Skeletal muscle tissue (tissue), 4 donors: ENCODE results near the gene FAT2. TPM values are rescaled to one million over a fixed set of nuclear protein-coding genes. Genes with fewer than 3 reads are reported as not detected.
"Not testable (repeated sequence)": the region's sequence is repeated elsewhere in the genome, so short reads cannot be mapped to it uniquely, and the experiment has no call there.

Experiments
- H3K27ac ChIP-seq: one replicate; pipeline ENCODE4 v1.7.0; 2013; ENCODE audit warnings: mild to moderate bottlenecking, low read depth, low read length, inconsistent platforms
- H3K27me3 ChIP-seq, 3 donors: one replicate each; pipeline ENCODE4 v1.7.0; 2013; ENCODE audit warnings: low read length in 3 of 3; ENCODE audit not compliant: control insufficient read depth in 3 of 3, insufficient read depth in 3 of 3
- H3K36me3 ChIP-seq, 3 donors: one replicate each; pipeline ENCODE4 v1.7.0; 2013; ENCODE audit warnings: low read length in 3 of 3; ENCODE audit not compliant: control insufficient read depth in 3 of 3, insufficient read depth in 3 of 3
- H3K4me1 ChIP-seq, 3 donors: one replicate each; pipeline ENCODE4 v1.7.0; 2013; ENCODE audit warnings: low read length in 3 of 3, mild to moderate bottlenecking in 3 of 3; ENCODE audit not compliant: control insufficient read depth in 3 of 3, insufficient read depth in 3 of 3
- H3K4me3 ChIP-seq, 3 donors: one replicate each; pipeline ENCODE4 v1.7.0; 2013; ENCODE audit warnings: low read length in 3 of 3
- H3K9ac ChIP-seq, 3 donors: one replicate each; pipeline ENCODE4 v1.7.0; 2013; ENCODE audit warnings: low read length in 3 of 3, mild to moderate bottlenecking in 3 of 3, moderate library complexity in 2 of 3, low read depth in 1 of 3
- H3K9me3 ChIP-seq, 3 donors: one replicate each; pipeline ENCODE4 v1.7.0; 2013; ENCODE audit warnings: low read length in 3 of 3; ENCODE audit not compliant: control insufficient read depth in 3 of 3
- total RNA-seq: library from RNA; depleted of rRNA; stranded (reverse); fragments of >200 nt; gene quantifications from one replicate; pipeline ENCODE4 v1.2.3, GENCODE V29; 2014
- donor health status: Osteomylitis.

FAT2 gene
- total RNA-seq, 1 donor from 2014 or later: under 0.01 TPM

DNA sequence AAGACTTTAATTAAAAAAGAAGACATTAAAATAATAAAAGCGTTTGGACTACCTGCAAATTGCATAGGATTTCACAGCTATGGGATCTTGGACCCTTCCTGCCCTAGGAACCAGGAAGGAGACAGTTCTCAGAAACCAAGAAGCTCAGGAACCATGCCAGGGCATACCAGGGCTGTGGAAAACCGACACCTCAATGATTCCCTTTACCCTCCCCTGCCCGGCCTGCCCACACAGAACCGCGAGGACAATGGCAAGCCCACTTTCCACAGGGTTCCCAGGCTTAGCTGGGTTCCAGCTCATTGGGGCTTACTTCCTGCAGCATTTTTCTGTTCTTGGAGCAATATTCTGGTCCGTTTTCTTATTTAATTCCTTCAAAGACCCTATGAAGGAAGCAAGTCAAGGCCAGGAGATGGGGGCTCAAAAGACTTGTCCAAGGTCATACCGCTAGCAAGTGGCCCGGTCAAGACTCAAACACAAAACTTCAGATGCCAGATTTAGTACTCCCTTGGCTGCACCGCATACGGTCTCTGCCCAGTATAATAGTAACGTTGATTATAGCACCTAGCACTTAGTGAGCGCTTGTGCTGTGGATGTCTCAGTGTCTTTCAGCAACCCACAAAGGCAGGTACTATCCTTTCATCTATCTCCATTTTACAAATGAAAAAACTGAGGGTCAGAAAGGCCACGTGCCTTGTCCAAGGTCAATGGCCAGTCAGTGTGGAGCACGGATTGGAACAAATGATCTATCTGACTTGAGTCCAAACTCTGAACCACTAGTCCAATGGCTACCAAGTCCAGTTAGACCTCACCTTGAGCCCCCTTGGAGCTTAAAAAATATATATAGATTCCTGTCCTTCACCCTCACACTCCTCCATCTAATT is 6.8 kb downstream of the FAT2 start:
- Histone ChIP-seq H3K4me1 (peaks cover 6 to 15% (median 15%) of the 10 kb centered on the region in 3 donors), H3K9me3 (no peaks in the 10 kb centered on the region), H3K4me3 (no peak overlapping the region), H3K9ac (no peak overlapping the region), H3K27ac (no peak overlapping the region), H3K36me3 (no peaks in the 10 kb centered on the region), H3K27me3 (no peaks in the 10 kb centered on the region)

DNA sequence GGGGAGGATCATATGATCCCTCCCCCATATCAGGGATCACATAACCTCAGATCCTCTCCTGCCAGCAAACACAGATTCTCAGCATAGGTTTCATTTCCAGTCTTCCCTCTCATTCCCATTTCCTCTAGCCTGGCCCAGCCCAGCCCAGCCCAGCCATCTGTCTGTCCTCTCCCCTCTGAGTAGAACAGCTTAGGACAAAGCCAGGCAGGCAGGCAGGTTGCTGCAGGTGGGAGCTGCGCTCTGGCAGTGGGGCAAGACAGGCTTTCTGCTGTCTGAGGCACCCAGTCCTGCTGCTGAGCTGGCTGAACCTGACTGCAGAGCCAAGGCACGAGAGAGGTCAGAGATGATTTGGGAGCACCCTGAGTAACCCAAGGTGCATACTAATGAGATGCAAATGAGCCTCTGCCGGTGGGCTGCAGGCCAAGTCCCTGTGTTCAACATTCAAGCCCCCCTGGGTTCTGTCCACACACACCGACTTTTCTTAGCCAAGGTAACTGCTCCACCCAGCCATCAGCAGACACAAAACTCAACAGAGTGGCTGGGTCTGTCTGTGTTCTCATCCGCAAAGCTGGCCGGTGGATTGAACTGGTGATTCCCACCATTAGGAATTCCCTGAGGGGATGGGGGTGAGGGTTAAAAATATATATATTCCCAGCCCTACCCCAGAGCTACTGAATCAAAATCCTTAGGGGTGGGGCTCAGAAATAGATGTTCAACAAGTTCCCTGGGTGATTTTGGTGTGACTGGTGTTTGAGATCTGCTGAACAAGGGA is 9.1 kb downstream of the FAT2 start:
- no peaks in the 10 kb centered on the region for H3K9me3 ChIP-seq
- no peak overlapping the region for H3K4me3 ChIP-seq
- no peaks in the 10 kb centered on the region for H3K27me3 ChIP-seq
- H3K27ac ChIP-seq: no peak overlapping the region
- peak overlapping the region in 1 of 3 donors; percentile 25 for H3K9ac ChIP-seq
- H3K4me1 ChIP-seq: peaks cover 6 to 15% (median 15%) of the 10 kb centered on the region in 3 donors
- H3K36me3 ChIP-seq: no peaks in the 10 kb centered on the region

DNA sequence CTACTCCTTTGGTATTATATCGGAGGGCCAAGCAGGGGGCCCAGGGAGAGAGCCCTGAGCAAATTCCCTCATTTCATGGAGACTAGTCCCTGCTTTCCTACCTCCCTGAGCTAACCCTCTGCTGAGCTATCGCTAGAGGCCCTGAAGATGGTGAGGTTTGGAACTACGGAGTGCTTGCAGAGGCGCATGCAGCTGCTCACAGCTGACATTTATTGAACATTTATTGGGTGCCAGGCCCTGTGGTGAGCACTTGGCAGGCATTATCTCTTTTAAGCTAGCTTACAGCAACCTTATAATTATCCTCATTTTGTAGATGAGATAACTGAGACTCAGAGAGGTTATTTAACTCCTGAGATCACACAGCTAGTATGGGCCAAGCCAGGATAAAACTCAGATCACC is 9.8 kb downstream of the FAT2 start:
- peaks cover 3 to 14% (median 12%) of the 10 kb centered on the region in 3 donors for H3K4me1 ChIP-seq
- H3K9me3 ChIP-seq: no peaks in the 10 kb centered on the region
- no peak overlapping the region for H3K27ac ChIP-seq
- H3K36me3 ChIP-seq: no peaks in the 10 kb centered on the region
- no peaks in the 10 kb centered on the region for H3K27me3 ChIP-seq
- H3K9ac ChIP-seq: peak overlapping the region in 1 of 3 donors; percentile 25
- H3K4me3 ChIP-seq: no peak overlapping the region

DNA sequence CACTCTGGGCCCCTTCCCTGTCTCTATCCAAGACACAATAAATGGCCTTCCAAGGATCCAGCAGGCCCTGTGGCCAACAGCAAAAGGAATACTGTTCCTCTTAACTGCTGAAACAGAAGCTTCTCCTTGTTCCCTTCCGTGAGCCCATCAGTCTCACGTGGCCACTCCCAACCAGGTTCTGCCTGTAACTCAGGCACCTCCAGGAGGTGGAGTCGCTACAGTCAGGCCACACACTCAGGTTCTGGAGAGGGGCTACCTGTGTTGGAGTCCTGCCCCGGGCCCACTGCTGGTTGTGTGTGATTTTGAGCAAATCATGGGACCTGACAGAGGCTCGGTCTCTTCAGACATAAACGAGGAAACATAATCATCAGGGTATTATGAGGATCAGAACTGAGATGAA is 10.3 kb downstream of the FAT2 start:
- Histone ChIP-seq H3K27me3 (no peaks in the 10 kb centered on the region), H3K36me3 (no peaks in the 10 kb centered on the region), H3K9me3 (no peaks in the 10 kb centered on the region), H3K27ac (no peak overlapping the region), H3K4me1 (peaks cover 0 to 9% (median 8%) of the 10 kb centered on the region in 3 donors), H3K4me3 (no peak overlapping the region), H3K9ac (no peak overlapping the region)

DNA sequence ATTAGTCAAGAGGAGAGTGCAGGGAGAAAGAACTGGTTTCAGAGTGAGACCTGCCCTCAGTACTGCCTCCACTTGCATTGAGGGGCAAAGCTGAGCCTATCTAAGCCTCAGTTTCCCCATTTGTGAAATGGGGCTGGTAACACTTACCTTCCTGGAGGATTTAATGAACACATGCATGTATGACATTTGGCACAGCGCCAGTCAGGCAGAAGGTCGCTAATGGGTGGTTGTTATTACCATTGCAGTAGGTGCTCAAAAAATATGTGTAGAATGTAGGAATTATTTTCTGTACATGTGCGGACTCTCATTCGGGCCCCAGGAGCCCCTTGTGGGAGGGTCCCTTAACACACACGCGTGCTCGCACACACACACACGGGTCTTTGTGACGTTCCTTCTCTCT is 10.9 kb downstream of the FAT2 start:
- Histone ChIP-seq H3K4me1 (peaks cover 0 to 8% (median 6%) of the 10 kb centered on the region in 3 donors), H3K4me3 (no peak overlapping the region), H3K27ac (no peak overlapping the region), H3K9ac (no peak overlapping the region), H3K27me3 (no peaks in the 10 kb centered on the region), H3K36me3 (no peaks in the 10 kb centered on the region), H3K9me3 (no peaks in the 10 kb centered on the region)

DNA sequence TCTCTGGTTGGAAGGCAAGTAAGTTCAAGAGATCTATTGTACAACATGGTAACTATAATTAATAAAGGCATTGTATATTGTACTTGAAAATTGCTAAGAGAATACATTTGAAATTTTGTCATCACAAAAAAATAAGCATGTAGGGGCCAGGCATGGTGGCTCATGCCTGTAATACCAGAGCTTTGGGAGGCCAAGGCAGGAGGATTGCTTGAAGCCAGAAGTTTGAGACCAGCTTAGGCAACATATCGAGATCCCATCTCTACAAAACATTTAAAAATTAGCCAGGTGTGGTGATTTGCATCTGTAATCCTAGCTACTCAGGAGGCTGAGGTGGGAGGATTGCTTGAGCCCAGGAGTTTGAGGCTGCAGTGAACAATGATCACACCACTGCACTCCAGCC is 12.0 kb downstream of the FAT2 start:
- not testable (repeated sequence) for H3K27ac ChIP-seq, H3K9me3 ChIP-seq, H3K9ac ChIP-seq, H3K4me3 ChIP-seq, H3K4me1 ChIP-seq, H3K27me3 ChIP-seq, H3K36me3 ChIP-seq

DNA sequence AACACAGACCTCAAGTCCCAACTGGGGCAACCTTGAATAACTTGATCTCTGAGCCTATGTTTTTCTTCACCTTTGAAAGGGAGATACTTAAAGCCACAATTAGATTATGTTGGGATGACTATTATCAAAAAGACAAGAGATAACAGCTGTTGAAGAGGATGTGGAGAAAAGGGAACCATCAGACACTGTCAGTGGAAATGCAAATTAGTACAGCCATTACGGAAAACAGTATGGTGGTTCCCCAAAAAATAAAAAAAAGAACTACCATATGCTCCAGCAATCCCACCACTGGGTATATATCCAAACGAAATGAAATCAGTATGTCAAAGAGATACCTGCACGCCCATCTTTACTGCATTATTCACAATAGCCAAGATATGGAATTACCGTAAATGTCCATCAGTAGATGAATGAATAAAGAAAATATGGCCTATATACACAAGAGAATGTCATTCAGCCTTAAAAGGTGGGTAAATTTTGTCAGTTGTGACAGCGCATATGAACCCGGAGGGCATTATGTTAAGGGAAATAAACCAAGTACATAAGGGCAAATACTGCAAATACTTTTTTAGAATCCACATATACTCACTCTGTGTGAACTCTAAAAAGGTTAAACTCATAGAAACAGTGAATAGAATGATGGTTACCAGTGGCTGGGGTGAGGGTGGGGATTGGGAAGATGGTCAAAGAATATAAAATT is 12.7 kb downstream of the FAT2 start:
- H3K4me1 ChIP-seq: peaks cover 0 to 8% (median 6%) of the 10 kb centered on the region in 3 donors
- no peak overlapping the region for H3K4me3 ChIP-seq
- no peaks in the 10 kb centered on the region for H3K9me3 ChIP-seq
- H3K27ac ChIP-seq: no peak overlapping the region
- no peaks in the 10 kb centered on the region for H3K36me3 ChIP-seq
- no peaks in the 10 kb centered on the region for H3K27me3 ChIP-seq
- H3K9ac ChIP-seq: no peak overlapping the region

DNA sequence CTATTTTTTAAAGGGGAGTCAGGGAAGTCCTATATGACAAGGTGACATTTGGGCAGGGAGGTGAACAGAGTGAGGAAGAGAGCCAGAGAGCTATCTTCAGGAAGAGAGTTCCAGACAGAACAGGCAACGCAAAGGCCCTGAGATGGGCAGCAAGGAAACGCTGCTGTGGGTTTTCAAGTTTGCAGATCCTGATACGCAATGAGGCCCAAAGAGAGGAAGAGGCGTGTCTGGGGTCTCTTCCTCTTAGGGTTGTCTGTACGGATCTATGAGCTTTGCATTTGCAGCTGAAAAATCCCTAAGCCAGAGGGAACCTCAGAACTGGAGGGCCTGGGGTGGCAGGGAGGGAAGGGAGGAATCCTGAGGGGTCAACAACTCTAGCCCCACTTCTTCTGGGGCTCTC is 13.6 kb downstream of the FAT2 start:
- peaks cover 0 to 8% (median 6%) of the 10 kb centered on the region in 3 donors for H3K4me1 ChIP-seq
- no peaks in the 10 kb centered on the region for H3K27me3 ChIP-seq
- H3K27ac ChIP-seq: no peak overlapping the region
- no peak overlapping the region for H3K4me3 ChIP-seq
- H3K9me3 ChIP-seq: no peaks in the 10 kb centered on the region
- H3K9ac ChIP-seq: no peak overlapping the region
- no peaks in the 10 kb centered on the region for H3K36me3 ChIP-seq

DNA sequence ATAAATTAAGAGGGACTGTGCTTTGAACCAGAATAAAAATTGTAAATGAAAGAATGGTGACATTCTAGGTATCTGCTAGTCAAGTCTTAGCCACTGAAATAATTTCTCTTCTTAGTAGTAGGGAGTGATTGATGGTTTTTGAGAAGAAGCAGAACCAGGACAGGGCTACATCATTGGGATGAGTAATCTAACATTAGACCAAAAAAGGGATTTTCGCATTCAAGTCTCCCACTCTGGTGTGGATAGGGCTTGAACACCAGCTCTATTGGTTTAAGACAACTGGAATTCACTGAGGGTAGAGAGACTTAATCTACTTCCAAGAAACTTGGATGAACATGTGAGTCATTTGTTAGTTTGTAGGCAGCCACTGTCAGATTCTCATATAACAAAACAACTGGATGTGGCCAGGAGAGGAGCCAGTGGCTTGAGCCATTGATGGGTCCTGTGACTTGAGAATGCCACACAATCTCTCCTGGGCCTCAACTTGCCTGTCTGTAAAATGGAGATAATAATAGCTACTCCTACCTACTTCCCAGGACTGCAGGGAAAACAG is 16.6 kb downstream of the FAT2 start:
- no peaks in the 10 kb centered on the region for H3K4me1 ChIP-seq
- no peak overlapping the region for H3K4me3 ChIP-seq
- no peak overlapping the region for H3K9ac ChIP-seq
- H3K27ac ChIP-seq: no peak overlapping the region
- peaks cover 0 to 2% (median 0%) of the 10 kb centered on the region in 3 donors for H3K27me3 ChIP-seq
- H3K9me3 ChIP-seq: no peaks in the 10 kb centered on the region
- H3K36me3 ChIP-seq: no peaks in the 10 kb centered on the region
